Left kidney (tissue), 2 donors: ENCODE measurements around the gene FH. TPM values are rescaled to one million over a fixed set of nuclear protein-coding genes. Genes with fewer than 3 reads are reported as not detected.
A peak's percentile ranks its signal among the peaks of the same experiment; 100 is the strongest.

ENCODE experiments used
- DNase-seq: peaks from one replicate; pipeline ENCODE4 v3.0.0-alpha.2; 2013
- polyA plus RNA-seq: library from polyadenylated mRNA; unstranded; fragments of 120-200 nt; gene quantifications from one replicate; pipeline ENCODE4 v1.2.1, GENCODE V29; 2013; ENCODE audit not compliant: insufficient read length

Gene FH
- polyA plus RNA-seq, 1 donor: 112 TPM

DNA sequence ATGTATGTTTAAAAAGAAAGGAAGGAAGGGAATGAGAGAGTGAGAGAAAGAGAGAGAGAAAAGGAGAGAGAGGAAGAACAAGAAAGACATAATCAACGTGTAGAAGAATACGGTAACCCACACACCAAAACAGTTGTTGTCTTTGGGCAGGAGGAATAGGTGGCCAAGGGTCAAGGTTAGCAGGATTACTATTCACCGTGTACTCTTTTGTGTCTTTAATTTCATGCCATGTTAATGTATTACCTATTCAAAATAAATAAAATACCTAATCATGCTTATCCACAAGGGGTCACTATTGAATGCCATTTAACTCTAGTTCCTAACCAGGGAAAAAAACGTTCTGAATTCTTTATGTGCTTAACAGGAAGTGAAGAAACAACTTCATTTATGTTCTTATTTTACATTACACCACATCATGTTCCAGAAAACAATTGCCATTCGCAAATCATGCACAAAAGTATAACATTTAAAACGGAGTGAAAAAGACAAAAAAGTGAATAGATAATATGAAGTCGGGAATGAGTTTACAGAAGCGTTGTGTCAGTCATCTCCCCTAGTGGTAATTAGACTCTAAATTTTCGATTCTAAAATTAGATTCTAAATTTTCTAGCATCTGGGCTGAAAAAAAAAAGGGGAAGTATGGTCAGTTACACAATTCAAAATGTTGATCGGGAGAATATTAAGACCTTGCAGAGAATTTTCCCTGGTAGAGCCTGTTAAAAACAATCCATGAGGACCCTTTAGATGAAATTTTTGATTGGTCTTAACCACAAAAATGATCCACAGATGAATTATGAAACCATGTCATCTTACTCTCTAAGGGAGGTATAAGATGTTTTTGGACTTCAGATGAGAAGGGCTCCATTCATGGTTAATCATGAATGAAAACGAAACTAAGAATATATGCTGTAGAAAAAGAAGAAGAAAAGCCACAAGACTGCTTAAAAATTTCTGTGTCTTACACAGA is 11.9 kb upstream of the FH start:
- DNase-seq: peak; percentile 70

DNA sequence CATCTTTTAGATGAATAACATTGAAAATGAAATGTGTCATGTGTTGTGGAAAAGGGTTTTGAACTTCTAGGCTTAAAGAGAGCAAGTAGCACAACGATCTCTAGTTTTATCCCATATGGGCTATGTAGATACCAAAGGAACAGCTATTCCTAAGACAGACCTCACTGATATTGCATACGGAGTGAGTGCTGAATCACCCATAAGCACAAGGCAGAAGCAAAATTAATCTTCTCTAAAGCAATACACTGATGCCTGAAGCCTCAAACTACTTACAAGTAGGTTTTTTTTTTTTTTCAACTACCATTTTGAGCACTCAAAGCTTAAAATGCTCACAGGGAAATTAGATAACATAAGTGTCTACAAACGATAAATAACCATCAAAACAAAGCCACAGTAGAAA is 7.6 kb upstream of the FH start:
- DNase-seq: no peak

GRCh38 chr1:241525026-241525425 is 5.5 kb upstream of the FH start:
- DNase-seq: no peak

DNA sequence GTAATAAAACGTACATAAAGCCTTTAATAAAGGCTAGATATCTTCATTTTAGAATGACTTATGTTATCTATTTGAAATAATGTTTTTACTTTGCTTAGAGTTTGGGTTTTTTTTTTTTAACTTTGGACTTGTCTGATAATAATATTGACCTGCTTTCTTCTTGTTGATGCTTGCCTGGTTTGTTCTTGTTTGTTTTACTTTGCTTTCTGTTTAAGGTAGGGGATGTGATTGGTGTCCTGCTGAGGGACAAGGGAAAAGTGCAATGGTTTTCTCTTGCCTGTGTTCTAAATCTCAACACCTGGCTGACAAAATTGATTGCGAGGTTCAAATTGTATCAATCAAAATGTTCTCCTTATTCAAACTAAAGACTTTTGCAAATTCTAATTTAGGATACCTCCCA is 2.2 kb upstream of the FH start:
- DNase-seq: no peak

DNA sequence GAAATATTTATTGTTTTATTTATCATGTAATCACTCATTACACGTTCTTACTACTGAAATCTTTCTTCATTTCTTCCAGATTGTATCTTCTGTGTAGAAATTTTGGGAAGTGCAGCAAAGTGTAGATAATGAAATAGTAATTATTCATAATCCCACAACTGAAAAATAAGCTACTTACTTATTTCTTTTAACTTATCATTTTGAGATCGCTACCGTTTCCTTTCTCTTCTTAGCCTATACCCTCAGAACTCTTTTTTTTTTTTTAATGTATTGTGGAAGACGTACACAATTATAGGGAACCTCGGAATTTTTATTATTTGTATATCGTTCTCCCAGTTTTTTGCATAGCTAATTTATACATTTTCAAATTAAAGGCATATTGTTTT is 518 bp upstream of the FH start:
- no peak for DNase-seq

DNA sequence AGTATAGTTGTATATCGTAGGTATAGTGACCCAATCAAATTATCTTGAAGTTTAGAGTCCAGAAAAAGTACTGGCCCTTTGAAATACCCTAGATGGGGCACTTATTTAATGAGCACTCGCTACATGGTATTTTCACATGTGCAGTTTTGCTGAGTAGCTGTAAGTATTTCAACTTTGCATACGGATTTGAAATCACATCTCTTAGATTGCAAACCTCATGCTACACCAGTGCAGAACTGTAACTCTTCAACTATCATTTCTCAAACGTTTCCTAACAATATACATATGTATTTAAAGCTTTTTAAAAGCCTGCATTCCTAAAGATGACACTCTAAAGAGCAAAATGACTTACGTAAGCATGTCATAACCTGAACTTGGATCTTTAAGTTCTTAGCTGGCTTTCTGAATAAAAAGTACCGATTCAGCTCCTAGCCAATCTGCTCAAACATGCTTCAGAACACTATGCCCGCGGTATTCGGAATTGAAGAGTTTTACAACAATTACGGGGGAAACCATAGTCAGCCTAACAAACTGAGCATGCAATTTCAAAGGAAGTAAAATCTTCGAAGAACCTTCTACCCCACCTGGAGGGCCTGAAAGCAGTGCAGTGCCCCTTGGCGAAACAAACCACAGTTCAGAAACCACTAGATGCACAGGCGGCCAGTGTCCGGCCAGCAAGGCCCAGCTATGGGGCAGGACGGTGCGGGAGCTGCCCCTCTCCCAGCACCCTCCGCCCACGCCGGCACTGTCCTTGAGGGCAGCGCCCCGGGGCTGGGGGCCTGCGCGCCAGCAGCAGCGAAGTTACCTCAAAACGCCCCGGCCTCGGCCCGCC is 863 bp downstream of the FH start:
- DNase-seq: peak; percentile 21

DNA sequence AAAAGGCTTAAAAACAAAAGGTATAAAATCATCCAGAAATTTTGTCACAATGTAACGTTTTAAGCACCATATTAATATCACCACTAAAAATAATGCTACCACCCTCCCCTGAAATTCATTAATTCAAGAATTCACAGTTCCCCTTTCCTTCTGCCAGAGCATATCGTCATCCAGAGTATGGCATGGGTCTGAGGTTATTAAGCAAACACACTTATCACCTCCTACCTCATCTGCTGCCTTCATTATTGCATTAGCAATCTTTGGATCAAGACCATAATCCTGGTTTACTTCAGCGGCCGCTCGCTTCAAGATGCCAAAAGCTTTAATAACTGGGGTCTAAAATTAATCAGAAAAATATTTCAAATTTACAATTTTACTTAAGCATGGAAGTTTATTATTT is 6.2 kb downstream of the FH start:
- no peak for DNase-seq

- no peak for DNase-seq
Measured at GRCh38 chr1:241507189-241507863, 12.2 kb downstream of the FH start.

GRCh38 chr1:241503444-241503843 is 16.1 kb downstream of the FH start:
- DNase-seq: no peak

DNA sequence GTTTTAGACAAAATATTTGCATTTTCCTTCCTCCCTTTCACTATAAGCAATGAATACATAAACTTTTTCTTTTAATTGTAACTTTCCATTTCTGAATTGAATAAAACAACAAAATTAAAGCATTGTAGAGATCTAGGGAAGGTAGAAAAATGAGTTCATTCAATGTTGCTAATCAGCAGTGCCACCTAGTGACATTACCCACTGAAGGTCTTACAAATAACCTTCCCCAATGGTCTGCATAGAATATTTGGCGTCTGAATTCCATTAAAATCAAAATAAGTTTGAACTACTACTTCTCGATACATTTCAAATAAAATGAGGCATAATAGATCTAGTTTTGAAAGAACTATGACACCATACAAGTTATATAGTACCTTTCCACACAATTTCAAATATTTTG is 19.6 kb downstream of the FH start:
- peak; percentile 46 for DNase-seq

DNA sequence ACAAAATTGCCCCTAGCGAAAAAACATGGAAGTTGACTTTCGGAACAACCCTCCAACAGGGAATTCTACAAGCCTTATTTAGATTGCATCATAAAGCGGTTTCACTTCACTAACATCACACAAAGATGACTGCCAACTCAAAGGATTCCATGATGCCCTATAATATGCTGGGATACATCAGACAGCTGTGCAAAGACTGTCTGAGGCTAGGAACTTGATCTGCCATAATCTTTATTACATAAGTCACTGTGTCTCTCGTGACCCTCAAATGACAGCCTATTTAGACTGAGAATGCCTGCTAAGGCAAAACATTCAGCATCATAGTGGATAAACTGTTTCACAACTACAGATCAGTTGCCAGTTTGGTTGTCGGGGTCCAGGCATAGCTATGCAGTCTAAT is 23.8 kb downstream of the FH start:
- no peak for DNase-seq

DNA sequence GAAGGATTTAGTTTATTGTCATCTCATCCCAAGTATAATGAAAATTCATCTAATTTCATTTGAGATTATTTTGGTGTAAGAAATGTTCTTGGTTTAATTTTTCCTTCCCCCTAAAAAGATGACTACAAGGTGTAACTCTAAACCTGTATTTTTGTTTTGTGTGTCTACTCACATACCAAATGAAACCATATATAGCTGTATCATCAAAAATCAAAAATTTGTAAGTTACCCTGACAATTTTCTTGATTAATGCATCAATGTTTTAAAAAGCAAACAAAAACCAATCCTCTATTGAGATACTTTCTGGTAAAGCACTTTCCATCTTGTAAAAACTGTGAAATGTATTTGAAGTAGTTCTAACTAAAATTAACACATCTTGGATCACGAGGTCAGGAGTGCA is 30.8 kb downstream of the FH start:
- no peak for DNase-seq

GRCh38 chr1:241485554-241485992 is 34.0 kb downstream of the FH start:
- no peak for DNase-seq

DNA sequence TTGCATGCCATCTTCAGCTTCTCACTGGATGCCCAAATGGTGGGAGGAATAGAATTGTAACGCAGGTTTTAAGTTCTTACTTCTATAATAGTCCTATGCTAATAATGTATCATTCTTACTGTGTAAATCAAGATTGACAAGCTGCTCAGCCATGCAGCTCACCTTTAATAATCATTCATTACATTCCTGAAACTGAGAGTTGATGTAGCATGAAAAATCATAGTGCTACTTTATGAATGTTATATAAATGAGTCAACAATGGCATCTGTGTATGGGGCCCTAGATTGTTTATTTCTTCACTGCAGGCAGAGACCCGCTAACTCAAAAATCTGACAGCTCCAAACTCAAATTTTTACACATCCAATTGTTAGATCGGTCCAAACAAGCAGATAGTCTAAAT is 34.4 kb downstream of the FH start:
- no peak for DNase-seq

GRCh38 chr1:241482761-241483250 is 36.7 kb downstream of the FH start:
- DNase-seq: no peak

- DNase-seq: no peak
Measured at GRCh38 chr1:241479294-241479693, 40.3 kb downstream of the FH start.

- DNase-seq: no peak
Measured at GRCh38 chr1:241475671-241476070, 43.9 kb downstream of the FH start.

DNA sequence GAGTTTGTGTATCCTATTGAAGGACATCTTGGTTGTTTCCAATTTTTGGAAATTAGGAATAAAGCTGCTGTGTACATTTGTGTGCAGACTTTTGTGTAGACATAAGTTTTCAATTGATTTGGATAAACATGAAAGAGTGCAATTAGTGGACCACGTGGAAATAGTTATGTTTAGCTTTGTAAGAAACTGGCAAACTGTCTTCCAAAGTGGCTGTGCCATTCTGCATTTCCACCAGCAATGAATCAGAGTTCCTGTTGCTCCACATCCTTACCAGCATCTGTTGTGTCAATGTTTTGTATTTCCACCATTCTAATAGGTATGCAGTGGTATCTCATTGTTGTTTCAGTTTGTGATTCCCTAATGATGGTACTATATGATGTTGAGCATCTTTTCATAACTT is 46.5 kb downstream of the FH start:
- DNase-seq: no peak

DNA sequence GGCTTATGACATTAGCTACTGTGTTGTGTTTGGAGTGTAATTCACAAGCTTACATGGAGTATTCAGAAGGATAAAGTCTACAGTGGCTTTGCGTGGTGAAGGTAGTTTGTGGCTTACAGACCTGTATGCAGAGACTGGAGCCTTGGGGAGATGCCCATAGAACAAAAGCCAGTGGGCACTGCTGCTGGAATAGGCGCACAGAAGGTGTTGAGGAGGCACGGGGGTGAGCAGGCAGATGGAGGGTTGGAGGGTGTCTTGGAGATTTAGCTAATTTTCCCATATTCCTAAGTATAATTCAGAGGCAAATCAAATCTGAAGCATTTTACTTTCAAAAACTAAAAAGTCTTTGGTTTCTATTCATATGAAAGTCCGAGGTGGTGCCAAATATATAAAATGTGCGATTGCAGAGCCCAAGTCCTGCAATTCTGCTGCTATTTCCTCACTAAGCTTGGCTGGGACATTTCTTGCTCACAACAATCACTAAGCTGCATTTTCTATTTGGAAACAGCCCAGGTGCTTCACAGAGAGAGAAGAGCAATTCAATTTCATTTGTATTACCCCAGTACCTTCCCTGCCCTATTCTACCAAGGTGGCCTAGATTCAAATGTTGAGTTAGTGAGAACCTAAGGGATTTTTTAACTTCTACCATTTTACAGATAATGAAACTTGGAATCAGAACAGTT is 48.5 kb downstream of the FH start:
- no peak for DNase-seq

DNA sequence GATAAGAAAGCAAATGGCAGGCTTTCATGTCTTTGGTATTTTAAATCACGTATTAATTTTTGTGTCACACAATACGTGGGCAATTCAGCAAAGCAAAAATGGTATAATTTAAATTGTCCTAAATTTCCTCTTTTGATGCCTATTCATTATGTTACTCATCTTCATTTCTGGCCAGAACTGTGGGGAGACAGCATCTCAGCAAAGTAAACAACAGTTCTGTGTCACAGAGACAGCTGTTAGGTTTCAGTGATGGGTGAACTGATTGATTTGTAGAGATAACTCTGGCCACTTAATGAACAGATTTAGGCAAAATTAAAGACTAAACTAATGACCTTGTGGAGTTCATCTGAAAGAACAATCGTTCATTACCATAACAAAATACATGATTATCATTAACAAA is 49.2 kb downstream of the FH start:
- DNase-seq: no peak

- no peak for DNase-seq
Measured at GRCh38 chr1:241465673-241466072, 53.9 kb downstream of the FH start.

DNA sequence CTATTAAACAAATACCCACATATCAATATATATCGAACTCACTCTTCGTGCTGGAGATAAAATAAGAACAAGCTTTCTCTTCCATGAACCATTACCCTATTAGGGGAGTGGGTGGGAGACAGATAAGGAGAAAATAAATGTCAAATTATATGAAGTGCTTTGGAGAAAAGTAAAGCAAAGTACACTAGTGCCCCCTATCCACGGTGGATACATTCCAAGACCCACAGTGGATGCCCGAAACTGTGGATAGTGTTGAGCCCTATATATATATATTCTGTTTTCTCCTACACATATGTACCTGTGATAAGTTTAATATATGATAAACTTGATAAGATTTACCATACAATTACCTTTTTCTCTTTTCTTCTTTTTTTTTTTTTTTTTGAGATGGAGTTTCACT is 54.6 kb downstream of the FH start:
- DNase-seq: no peak
